GM12878 (cell line): Measurements from ENCODE around the gene PHF23. TPM values are rescaled to one million over a fixed set of nuclear protein-coding genes. Genes with fewer than 3 reads are reported as not detected.
"Not testable (repeated sequence)": the region's sequence is repeated elsewhere in the genome, so short reads cannot be mapped to it uniquely, and the experiment has no call there.

ENCODE experiments used
- ATAC-seq: fragments of 200-7000 bp; cut with Tn5 transposase; 3 replicates; pipeline ENCODE4 v1.9.1; 2020; ENCODE audit warnings: mild to moderate bottlenecking, moderate library complexity
- BruUV-seq: library from RNA; stranded (reverse); fragments of 400-500 nt; replicated peaks from 2 replicates; lab custom pipeline; 2021; lab: Mats Ljungman, UMichigan
- CTCF ChIA-PET: fragments of 300-600 bp; sonication (Branson Sonifier 250); formaldehyde crosslinking; extraction: SDS; loops from one replicate; lab custom pipeline; 2021; ENCODE audit warnings: inconsistent platforms; lab: Yijun Ruan, JAX
- POLR2A ChIA-PET: fragments of 350-600 bp; formaldehyde crosslinking; extraction: SDS; loops from one replicate; lab custom pipeline; 2021; ENCODE audit warnings: inconsistent platforms; lab: Charles Lee
- RAD21 ChIA-PET: fragments of 300-600 bp; sonication (Branson Sonifier 250); formaldehyde crosslinking; loops from one replicate; lab custom pipeline; 2023; ENCODE audit warnings: antibody characterized with exemption; ENCODE audit not compliant: unreplicated experiment; lab: Charles Lee
- SMC1A ChIA-PET: fragments of 300-600 bp; sonication (Branson Sonifier 250); formaldehyde crosslinking; loops from one replicate; lab custom pipeline; 2023; ENCODE audit not compliant: unreplicated experiment, uncharacterized antibody; lab: Charles Lee
- DNase-seq: peaks from one replicate; pipeline ENCODE4 v3.0.0-alpha.2; 2011; ENCODE audit warnings: low read depth, low spot score
- FAIRE-seq: peaks from 3 replicates; lab custom pipeline; 2011; peaks lifted over from hg19 to GRCh38; lab: Jason Lieb, UNC
- H2AFZ ChIP-seq: 2 replicates; pipeline ENCODE4 v1.6.0; 2011; ENCODE audit warnings: low read depth, low read length, control low read depth; ENCODE audit not compliant: control insufficient read depth
- H3K27ac ChIP-seq: 2 replicates; pipeline ENCODE4 v1.5.1; 2011; ENCODE audit warnings: control low read depth; ENCODE audit not compliant: control insufficient read depth, insufficient read depth
- H3K27me3 ChIP-seq, 2 experiments: replicated peaks in 1 of 2; 2 replicates each; pipeline versions ENCODE4 v1.6.0 to v1.6.1; 2011; ENCODE audit warnings: low read length in 1 of 2; ENCODE audit not compliant: control insufficient read depth in 2 of 2, insufficient read depth in 2 of 2
- H3K36me3 ChIP-seq, 2 experiments: 2 replicates each; pipeline ENCODE4 v1.5.1; 2011; ENCODE audit warnings: low read length in 1 of 2; ENCODE audit not compliant: control insufficient read depth in 2 of 2, insufficient read depth in 2 of 2
- H3K4me1 ChIP-seq: 2 replicates; pipeline ENCODE4 v1.6.1; 2011; ENCODE audit warnings: mild to moderate bottlenecking, low read length, moderate library complexity, mixed read lengths; ENCODE audit not compliant: control insufficient read depth, insufficient read depth
- H3K4me2 ChIP-seq: 2 replicates; pipeline ENCODE4 v1.6.0; 2011; ENCODE audit warnings: control low read depth; ENCODE audit not compliant: control insufficient read depth, insufficient read depth
- H3K4me3 ChIP-seq: fragments of 200-600 bp; sonication (generic); 2 replicates; pipeline ENCODE4 v1.5.1; 2016
- H3K79me2 ChIP-seq: 2 replicates; pipeline ENCODE4 v1.6.0; 2011; ENCODE audit warnings: low read length; ENCODE audit not compliant: control insufficient read depth, insufficient read depth
- H3K9ac ChIP-seq: 2 replicates; pipeline ENCODE4 v1.8.0; 2011; ENCODE audit warnings: low read length, control low read depth, mixed read lengths; ENCODE audit not compliant: control insufficient read depth, insufficient read depth
- H3K9me3 ChIP-seq: replicated peaks from 3 replicates; pipeline ENCODE4 v1.5.1; 2011; ENCODE audit warnings: mild to moderate bottlenecking, low read length; ENCODE audit not compliant: control insufficient read depth, insufficient read depth
- H4K20me1 ChIP-seq: 2 replicates; pipeline ENCODE4 v1.6.0; 2011; ENCODE audit not compliant: control insufficient read depth, insufficient read depth
- CBX3 ChIP-seq: fragments of 200-600 bp; sonication (generic); IDR thresholded peaks from 2 replicates; pipeline ENCODE4 v1.6.1; 2016; ENCODE audit warnings: low read depth, borderline replicate concordance
- JUNB ChIP-seq: IDR thresholded peaks from 2 replicates; pipeline ENCODE4 v1.6.1; 2016; ENCODE audit warnings: antibody characterized with exemption, mild to moderate bottlenecking
- NBN ChIP-seq: fragments of 450-650 bp; IDR thresholded peaks from 2 replicates; pipeline ENCODE4 v1.6.1; 2016
- NR2F1 ChIP-seq: fragments of 450-650 bp; conservative IDR thresholded peaks from 2 replicates; pipeline ENCODE4 v1.6.1; 2017; ENCODE audit warnings: mild to moderate bottlenecking
- NRF1 ChIP-seq: conservative IDR thresholded peaks from 2 replicates; pipeline ENCODE4 v1.6.1; 2011; ENCODE audit warnings: mild to moderate bottlenecking, low read depth, low read length, improper control_type of control experiment
- USF1 ChIP-seq: IDR thresholded peaks from 2 replicates; pipeline ENCODE4 v1.6.1; 2011; ENCODE audit warnings: borderline replicate concordance, low read depth, mild to moderate bottlenecking, moderate library complexity, mixed read lengths, low read length; ENCODE audit not compliant: insufficient read depth; ENCODE audit errors: extremely low read length
- ZBTB11 ChIP-seq: fragments of 450-650 bp; formaldehyde crosslinking; IDR thresholded peaks from 2 replicates; pipeline ENCODE4 v1.5.0; 2022; ENCODE audit warnings: mild to moderate bottlenecking, missing genetic modification characterization
- ZNF592 ChIP-seq: fragments of 450-650 bp; IDR thresholded peaks from 2 replicates; pipeline ENCODE4 v1.6.1; 2017; ENCODE audit warnings: mild to moderate bottlenecking, moderate library complexity
- whole genome bisulfite sequencing: methylation state at CpG from one replicate; pipeline ENCODE4 v1.1.6; 2016; ENCODE audit warnings: low lambda C conversion rate; ENCODE audit not compliant: insufficient replicate concordance, insufficient coverage; ENCODE audit errors: missing lambda C conversion rate; 5-methylcytosine and 5-hydroxymethylcytosine counted together
- in situ Hi-C: fragments of 300-500 bp; cut with MboI; formaldehyde crosslinking; loops from 9 replicates; pipeline ENCODE4 v1.14.3; 2018; ENCODE audit warnings: mixed read lengths
- intact Hi-C: fragments of 100-400 bp; cut with micrococcal nuclease; formaldehyde crosslinking; loops from one replicate; pipeline ENCODE4 v1.14.2; 2022; ENCODE audit not compliant: unreplicated experiment
- polyA plus RNA-seq, 11 experiments: library from polyadenylated mRNA; depleted of rRNA in 4 of 11; unstranded in 6 of 11; stranded (reverse) in 5 of 11; fragments of >200 nt; fragmentation: Nextera tagmentation in 4 of 11; fragmentation: Illumina TruSeq in 1 of 11; extraction: Ambion mirVana in 4 of 11; extraction: Trizol in 1 of 11; gene quantifications; 1 replicate in 1 of 11; 2 replicates in 10 of 11; pipeline versions ENCODE4 v1.2.1 to v1.2.3, GENCODE V29; 2011 to 2016; ENCODE audit warnings: inconsistent platforms in 2 of 11, missing spikeins in 2 of 11, low read depth in 1 of 11
- total RNA-seq, 4 experiments: library from RNA; depleted of rRNA in 3 of 4; stranded (reverse); fragments of >200 nt in 3 of 4; fragmentation: Illumina TruSeq in 1 of 4; extraction: Trizol in 1 of 4; gene quantifications; 2 replicates each; pipeline versions ENCODE4 v1.2.1 to v1.2.3, GENCODE V29; 2013 to 2021

PHF23 gene
- total and polyA plus RNA-seq, 10 of the 15 experiments (the other 5 are each of a cell fraction or from before 2014, with no cell fraction given) = 8.2 to 84.8 (median 32.6) TPM

- TF ChIP-seq ZNF592 (no peak), CBX3 (no peak), USF1 (no peak), NBN (no peak), NRF1 (no peak), JUNB (no peak), ZBTB11 (CRISPR knock-in tag) (no peak), NR2F1 (no peak)
These were observed 7.5 kb upstream of the PHF23 start (continued) for GRCh38 chr17:7246779-7247178.

- H3K36me3 ChIP-seq = peaks cover 10 to 19% of the 10 kb centered on the region in 2 experiments; a peak in 3 of 4 replicates
- intact Hi-C loops = loop anchor here (5.0 kb wide), 1 partner anchor 63 kb away; the partner anchor contains the start of gene EIF5A
- H3K9ac ChIP-seq, H3K27me3 ChIP-seq, ATAC-seq, H3K27ac ChIP-seq, FAIRE-seq, H3K4me2 ChIP-seq, H3K4me3 ChIP-seq, in situ Hi-C loops, H3K9me3 ChIP-seq, H4K20me1 ChIP-seq, RAD21 ChIA-PET, DNase-seq, H2AFZ ChIP-seq: not testable (repeated sequence)
- H3K79me2 ChIP-seq = peaks cover 44% of the 10 kb centered on the region
- TSS peak; percentile 29 for BruUV-seq
- CTCF ChIA-PET = interaction anchor here (1.5 kb wide), 1 partner anchor 23 kb away, joined by 5 read pairs; no protein-coding TSS in a partner anchor
- H3K4me1 ChIP-seq = peaks cover 19% of the 10 kb centered on the region
- SMC1A ChIA-PET = interaction anchor here (1.6 kb wide), 1 partner anchor 23 kb away, joined by 5 read pairs; no protein-coding TSS in a partner anchor
- POLR2A ChIA-PET = interaction anchor here (2.1 kb wide), 1 partner anchor 23 kb away, joined by 10 read pairs; no protein-coding TSS in a partner anchor
- 89% methylated on average over 10 of the region's 10 CpGs for WGBS
These were observed 4.6 kb upstream of the PHF23 start for GRCh38 chr17:7243838-7244237.
